AG08395 (cell line): ENCODE results near the gene CTNNA2.

Experiments used
- DNase-seq: peaks from one replicate; pipeline ENCODE4 v3.0.0; 2012; ENCODE audit warnings: mixed read lengths, low spot score

The CTNNA2 gene

DNA sequence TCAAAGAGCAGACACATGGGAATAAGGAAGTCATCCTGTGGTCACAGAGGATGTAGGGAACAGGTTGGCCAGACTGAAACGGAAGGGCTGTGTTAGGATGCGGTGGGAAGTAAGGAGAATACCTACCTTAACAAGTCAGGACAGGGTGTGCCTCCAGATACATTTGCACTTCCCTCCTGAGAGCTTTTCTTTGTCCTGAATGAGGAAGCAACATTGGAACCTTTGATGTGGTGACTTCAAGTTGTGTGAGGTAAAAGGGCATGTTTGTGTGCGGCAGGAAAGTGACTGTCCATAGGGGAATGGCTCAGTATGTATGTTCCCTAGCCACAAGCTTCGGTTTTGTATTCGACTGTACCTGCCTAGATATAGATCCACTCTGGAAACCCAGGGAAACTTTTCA lies 816.6 kb downstream of the CTNNA2 start:
- no peak for DNase-seq

DNA sequence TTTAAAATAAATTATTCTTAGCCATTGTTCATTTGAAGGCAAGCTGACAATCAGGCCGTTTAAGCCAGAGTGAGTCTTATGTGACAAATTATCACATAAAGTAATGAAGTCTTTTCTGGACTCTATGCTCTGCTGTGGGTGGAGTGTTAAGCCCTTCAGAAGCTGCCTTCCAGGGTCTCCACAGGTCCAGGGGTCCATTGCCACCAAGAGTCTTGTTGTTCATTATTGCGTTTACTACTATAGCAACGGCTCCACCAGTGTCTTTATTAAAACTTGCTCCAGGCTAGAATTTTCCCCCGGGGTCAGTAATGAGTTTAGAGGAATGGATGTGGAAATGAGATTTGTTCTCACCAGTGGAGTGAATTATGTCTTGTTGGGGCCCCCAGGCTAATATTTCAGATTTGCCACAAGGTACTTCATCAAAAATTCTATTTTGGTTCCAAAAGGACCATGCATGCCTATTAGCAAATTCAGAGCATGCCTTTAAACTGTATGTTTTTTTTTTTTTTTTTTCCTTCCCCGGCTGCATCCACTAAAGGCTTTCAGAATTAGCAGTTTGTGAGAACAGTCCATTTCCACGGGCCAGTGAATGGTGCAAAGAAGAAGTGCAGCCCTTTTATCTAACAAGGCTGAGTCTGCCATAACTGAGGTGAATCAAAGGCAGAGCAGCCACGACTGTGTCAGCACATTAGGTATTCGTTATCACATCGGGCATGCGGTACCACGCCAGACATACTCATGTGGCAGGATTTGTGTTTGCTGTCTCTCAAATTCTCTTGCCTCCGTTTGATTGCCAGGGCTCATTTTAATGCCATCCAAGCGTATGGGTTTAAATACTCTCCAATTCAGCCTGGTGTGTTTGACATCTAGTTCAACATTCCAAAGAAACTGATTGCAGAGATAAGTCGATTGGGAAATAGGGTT lies 817.9 kb downstream of the CTNNA2 start:
- no peak for DNase-seq

DNA sequence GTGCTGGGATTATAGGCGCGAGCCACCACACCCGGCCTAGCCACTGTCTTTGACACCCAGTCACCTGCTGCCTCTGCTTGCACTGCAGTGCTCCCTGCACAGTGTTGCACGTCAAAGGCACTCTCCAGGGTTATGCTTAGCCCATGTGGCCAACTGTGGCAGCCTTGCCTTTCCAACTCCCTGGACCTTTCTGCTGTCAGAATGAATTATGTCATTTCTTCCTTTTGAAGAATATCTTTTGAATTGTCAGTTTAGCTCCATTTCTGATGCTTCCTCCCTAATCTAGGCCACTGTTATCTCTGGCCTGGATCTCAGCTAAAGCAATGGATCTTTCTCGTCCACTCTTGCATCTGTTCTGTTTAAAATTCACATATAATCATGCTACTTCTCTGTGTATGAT lies 821.0 kb downstream of the CTNNA2 start:
- DNase-seq = no peak

DNA sequence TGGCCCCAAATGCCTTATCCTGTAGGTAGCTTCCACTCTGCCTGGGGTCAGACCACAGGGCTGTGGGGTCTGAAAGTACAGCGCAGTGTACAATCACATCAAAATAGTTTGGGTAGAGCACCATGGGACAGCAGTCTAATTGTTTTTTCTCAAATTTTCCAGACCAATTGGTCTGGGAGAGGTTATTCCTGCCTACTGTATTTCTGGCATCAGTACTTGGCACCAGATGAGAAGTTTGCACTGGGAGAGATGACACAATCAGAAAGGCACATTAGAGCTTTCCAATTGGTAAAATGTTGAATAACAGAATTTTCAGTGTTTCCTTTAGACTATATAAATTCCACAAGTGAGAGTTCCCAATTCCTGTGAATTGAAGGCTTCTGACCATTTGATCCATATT lies 822.6 kb downstream of the CTNNA2 start:
- no peak for DNase-seq

DNA sequence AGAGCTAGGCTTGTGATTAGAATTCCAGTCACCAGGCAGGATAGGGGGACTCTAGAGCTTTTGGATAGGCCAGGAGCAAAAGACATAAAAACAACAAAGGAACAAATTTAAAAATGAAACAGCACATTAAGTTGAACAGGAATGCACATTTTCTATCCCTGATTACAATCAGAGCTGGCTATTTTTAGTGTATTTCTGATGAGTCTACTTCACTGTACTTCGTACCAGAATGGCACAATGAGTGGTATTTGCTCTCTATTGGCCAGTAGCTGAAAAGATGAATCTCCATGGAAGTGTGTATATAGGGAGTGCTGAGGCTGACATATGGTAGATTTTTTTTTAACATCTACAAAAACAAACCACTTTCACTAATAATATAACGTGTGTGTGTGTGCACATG lies 825.9 kb downstream of the CTNNA2 start:
- no peak for DNase-seq

DNA sequence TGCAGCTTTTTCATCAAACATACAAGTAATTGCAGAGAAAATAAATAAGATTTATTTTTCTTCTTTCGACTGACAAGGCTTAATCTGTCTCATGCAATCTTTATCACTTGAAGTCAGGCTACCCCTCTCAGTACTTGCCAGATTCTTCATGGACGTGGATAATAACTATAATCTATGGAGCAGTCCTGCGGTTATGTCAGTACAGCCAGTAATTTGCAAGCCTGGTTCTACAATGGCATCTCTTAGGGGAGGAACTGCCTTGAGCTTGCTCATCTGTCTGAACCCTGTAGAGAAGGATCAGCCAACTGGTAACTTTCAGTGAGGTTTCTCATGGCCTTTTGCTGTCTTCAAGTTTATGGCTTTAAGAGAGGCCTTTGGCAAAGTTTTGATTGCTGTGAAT lies 827.2 kb downstream of the CTNNA2 start:
- DNase-seq = no peak

DNA sequence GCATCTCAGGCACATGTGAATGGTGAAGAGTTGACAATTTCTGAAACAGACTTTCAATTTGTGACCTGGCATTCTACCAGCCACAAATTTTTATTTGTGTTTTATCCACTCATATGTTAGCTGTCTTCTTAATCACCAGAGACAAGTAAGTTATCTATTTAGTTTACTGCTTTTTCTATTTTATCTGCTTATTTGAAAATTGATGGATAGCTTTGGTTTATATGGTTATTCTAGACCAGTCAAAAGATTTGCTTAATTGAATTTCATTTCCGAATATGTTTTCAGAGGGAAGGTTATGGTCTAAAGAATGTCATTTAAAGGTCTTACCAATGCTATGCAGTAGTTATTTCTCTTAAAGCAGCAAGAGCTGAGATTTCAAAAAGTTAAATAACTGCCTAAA lies 835.2 kb downstream of the CTNNA2 start:
- DNase-seq = no peak

DNA sequence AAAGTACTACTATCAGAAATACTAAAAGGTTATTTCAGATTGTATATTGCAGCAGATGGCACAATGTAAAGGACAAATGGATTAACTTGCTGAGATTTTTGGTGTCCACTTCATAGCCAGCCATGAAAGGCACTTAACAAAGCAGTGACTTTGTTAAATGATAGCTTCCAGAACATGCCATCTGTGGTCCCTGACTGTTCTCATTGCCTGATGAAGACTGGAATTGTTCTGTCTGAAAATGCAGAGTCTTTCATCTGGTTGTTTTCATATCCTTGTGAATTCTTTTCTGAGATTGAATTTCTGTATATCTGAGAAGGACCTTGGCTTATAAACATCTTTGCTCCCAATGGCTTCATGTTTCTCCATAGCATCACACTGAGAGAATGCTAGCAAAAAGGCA lies 836.1 kb downstream of the CTNNA2 start:
- no peak for DNase-seq

DNA sequence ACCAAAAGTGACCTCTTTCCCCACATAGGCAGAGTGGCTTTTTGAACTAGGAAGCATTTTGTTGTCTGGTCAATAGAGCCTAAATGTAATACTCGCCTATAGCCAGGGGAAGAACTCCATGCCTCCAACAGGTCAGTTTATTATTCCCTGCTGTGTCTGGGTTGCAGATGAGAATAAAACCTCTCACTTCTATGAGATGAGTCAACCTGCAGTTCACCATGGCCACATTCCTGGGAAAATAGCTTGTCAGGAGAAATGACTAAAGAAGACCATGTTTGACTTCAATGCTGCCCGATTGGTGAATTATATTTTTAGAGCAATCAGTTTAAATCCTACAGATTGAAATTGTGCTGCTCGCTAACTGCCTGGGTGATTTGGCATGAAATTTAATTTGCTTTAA lies 838.4 kb downstream of the CTNNA2 start:
- DNase-seq = peak; percentile 7

DNA sequence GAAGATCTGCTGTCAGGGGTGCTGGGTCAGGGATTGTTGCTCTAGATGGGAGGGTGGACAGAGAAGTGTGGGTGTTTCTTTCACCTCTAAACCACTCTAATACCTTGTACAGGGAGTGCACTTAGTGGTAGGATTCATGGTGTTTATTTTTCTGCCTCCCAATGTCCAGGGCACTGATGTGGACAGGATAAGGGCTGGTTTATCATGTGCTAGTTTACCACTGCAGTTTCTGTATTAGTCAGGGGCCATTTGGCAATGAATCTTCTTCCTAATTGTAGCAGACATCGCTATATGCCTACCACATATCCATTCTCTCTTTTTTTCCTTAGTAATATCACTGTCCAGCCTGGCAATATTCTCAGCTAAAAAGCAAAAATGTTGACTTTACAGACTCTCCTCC lies 842.0 kb downstream of the CTNNA2 start:
- DNase-seq = no peak

DNA sequence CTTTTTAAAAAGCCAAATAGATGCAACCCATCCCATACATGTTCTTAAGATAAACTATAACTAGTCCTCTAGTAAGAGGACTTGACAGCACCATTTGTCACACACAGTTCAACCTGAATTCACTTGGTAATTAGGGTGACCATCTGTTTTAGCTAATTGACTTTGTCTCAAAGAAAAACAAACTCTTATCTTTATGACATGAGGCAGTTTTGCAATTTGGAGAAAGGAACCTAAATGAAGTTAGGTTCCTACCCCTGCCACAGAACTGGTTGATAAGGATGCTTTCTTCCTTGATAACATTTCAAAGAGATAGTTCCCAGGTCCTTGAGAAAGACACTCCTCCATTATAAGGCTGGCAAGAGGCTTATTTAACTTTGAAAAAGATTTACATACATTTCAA lies 849.1 kb downstream of the CTNNA2 start:
- no peak for DNase-seq

DNA sequence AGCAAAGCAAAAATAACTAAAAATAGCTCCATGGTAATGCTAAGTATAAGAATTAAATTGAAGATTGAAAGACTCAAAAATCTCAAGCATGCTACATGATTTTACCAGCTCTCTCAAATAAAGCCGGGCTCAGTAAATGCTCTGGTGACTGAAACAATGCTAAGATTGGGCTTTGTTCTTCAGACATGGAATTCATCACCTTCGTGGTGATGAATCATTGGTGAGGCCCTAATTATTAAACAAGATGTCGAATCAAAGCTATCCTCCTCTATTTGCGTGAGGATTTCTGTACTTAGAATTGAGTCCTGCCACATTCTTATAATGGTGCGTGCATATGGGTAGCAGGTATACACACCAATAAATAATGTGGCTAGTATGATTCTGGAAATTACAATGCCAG lies 850.5 kb downstream of the CTNNA2 start:
- DNase-seq = no peak

DNA sequence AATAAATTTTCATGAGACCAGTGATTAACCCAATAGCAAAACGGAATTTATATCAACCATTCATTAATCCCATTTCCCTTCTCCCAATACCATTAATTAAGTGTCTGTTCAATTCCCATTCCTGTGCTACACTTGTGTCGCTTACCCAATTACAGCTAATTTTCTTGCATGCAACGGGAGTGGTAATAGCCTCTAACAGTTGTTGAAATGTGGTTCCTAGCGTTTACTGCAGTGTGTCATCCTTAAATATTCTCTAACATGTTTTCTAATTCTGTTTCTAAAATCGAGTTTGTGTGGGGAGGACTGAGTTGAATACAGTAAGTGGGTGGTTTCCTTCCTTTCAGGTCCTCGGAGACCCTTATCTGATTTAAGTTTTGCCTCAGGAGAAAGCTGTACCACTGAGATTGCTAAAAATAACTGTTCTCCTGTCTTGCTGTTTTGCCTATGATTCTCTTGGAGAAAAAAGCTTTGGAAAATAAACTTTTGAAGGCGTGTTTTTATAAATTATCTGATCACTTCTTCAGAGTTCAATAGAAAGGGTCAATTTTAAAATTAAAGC lies 851.0 kb downstream of the CTNNA2 start:
- DNase-seq = no peak

DNA sequence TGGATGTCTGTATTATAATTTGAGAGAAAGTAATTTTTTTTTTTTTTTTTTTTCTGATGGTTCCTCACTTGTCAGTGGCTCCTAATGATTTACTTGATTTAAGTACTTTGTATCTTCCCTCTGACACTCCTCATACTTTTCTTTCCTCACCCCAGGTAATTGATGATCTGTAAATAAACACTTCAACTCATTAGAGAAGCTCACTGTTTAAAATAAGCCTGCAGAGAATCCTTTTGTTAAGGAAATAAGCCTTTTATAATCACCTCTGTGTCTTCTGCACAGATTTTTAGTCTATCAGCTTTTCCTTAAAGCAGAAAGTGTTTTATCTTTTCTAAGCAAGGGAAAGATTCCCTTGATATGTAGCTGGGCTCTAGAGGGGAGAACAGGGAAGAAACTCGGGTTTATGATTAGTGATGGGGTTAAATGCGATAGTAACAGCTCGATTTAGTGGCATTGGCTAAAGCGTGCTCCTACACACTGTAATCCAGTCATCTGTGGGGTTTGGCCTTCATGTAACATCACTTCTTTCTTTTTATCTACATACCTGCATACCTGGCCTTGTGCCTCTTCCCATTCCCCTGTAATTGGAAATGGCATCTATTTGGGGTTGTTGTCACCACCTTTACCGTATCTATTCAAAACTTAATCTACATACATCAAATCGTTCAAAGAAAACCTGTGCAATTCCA lies 851.8 kb downstream of the CTNNA2 start:
- no peak for DNase-seq

DNA sequence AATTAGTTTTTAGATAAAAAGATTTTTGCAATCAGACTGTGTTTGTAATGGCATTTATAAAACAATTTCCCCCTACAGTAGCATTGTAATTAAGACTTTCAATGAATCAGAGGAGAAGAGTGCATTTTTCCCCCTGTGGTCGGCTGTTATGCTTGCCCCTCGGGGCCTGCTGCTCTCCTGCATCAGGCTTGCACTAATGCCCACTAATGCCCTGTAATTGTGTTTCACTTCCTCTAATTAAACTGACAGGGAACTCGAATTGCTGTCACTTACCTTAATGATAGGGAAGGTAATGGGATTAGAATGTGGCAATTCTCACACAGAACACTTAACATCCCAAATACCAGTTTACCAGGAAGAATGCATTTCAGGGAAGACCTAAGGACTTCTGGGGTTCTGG lies 852.9 kb downstream of the CTNNA2 start:
- no peak for DNase-seq

DNA sequence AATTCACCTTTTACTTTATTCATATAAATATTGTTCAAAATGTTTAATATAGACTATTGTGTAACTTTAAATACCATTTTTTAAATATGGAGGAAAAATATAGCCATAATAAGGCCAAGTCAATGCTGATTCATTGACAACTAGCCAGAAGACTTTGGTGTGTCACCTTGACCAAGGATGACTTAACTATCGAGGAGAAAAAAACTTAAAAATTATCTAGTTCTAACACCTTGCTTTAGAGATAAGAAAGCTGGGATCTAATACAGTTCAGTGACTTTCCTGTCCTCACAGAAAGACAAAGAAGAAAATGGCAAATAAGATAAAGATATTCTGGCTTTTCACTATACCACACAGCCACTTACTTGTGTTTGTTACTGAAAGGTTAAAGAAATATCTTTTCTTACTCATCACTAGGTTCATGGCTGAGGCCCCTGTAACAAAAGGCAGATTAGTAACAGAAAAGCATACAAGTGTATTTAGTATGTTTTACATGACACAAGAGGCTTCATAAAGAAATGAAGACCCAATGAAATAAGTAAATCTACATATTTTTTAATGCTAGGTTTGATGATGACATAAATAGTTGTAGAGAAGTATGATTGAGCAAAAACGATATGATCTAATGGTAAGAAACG lies 857.6 kb downstream of the CTNNA2 start:
- DNase-seq = no peak

DNA sequence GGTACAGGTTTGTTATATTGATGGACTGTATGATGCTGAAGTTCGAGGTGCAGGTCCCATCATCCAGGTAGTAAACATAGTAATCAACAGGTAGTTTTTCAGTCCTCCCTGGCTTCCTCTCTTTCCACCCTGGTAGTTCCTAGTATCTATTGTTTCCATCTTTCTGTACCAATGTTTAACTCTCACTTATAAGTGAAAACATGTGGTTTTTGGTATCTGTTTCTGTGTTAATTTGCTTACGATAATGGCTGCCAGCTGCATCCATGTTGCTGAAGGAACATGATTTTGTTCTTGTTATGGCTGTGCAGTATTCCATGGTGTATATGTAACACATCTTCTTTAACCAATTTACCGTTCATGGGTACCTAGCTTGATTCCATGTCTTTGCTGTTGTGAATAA lies 861.3 kb downstream of the CTNNA2 start:
- no peak for DNase-seq

DNA sequence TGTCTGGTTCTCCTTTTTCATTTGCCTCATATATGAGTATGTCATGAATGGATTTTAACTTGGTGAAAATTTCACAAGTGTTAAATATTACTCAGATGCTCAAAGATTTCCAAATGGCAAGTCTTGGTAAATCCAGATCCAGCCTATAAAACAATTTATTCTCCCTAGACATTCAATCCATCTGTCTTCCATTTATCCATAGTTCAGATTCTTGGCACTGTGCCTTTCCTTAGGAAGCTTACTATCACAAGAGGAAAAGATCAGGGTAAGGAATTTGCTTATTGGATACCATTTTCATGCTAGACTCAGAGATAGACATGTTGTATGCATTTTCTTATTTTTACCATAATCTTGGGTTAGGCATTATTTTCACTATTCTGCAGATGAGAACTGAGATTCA lies 864.2 kb downstream of the CTNNA2 start:
- no peak for DNase-seq

DNA sequence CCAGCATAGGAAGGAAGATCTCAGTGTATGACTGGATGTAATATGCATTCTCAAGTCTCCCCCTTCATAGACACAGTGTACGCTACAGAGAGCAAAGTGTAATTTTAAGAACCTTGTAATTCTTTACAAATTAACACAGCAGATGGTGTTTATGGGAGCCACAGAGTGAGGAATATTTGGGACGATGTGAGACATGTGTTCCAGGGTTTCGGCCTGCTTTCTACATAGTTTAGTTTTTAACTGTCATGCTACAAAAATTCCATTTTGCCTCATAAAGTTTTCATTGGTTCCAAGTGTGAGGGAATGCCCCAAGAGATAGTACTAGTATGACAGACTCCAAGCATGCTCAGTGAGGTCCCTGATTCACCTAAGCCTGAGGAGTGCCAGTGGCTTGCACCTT lies 867.9 kb downstream of the CTNNA2 start:
- DNase-seq = peak; percentile 32

DNA sequence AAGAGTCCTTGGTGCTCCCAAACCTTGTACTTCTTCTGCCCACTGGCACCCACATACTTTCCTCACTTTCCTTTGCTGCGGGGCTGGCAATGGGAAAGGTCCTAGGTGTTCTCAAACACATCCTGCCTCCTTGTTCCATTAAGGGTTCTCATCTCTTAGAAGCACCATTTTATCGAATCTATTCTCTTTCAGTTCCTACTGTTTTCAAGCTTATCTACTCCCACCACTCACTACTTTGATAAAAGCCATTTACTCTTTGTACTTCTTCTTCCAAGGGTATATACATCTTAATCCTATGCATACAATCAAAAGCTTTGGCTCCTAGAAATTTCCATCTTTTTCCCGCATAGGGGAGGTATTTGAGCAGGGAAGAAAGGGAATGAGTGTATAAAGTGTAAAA lies 868.8 kb downstream of the CTNNA2 start:
- DNase-seq = no peak

DNA sequence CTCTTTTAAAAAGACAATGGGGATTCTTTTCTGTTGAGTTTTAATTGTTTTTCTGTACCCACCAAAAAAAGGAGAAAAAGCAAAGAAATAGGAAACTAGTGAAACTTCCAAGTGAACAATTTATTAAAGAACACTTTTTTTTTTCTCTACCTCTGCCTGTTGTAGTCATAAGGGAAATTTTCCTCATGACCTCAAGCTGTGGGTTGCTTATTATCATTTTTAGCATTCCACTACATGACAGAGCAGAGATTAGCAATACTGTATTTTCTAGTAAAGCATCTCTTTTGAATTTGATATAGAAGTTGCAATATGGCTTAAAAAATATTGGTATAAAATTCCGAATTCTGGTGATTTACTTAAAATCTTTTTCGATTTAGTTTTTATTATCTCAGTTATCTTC lies 879.6 kb downstream of the CTNNA2 start:
- DNase-seq = peak; percentile 66

DNA sequence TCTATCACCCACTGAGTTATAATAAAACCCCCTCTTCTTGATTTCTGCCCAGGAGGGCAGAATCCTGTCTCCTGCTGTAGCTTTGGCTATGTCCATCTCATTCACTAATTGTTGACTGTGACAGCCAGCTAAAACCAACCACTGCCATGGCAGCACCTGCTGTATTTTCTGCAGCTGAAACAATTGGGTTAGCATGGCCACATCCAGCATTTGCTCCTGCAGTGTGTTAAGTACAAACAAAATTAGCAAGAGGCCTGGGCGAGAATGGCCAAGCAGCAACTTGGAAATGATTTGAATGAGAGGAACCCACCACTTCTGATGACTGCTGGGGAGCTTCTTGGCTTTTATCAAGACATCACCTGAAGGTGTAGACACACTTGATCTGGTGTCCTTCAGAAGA lies 881.1 kb downstream of the CTNNA2 start:
- DNase-seq = no peak

DNA sequence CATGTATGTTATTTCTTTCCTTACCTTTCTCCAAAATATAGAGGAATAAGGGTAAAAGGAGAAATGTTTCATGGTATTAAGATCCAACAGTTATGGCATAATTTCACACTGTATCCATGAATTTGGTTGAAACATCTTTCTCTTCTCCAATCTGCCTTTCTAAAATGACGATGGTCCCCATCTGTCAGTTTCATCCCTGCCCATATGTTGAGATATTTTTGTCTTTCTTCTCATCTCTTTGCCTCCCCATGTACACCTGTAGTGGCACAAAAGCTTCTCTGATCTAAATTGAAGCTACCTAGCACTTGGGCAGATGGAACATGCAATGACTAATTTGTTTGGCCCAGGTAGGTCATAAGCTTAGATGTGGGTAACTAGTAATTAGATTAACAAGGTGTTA lies 882.4 kb downstream of the CTNNA2 start:
- no peak for DNase-seq
